Measurements from ENCODE around the gene ESD. TPM values are rescaled to one million over a fixed set of nuclear protein-coding genes. Genes with fewer than 3 reads are reported as not detected.

The ESD gene, protein sequence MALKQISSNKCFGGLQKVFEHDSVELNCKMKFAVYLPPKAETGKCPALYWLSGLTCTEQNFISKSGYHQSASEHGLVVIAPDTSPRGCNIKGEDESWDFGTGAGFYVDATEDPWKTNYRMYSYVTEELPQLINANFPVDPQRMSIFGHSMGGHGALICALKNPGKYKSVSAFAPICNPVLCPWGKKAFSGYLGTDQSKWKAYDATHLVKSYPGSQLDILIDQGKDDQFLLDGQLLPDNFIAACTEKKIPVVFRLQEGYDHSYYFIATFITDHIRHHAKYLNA
- 73.5 and 74.2 TPM in 2 replicates for total RNA-seq

DNA sequence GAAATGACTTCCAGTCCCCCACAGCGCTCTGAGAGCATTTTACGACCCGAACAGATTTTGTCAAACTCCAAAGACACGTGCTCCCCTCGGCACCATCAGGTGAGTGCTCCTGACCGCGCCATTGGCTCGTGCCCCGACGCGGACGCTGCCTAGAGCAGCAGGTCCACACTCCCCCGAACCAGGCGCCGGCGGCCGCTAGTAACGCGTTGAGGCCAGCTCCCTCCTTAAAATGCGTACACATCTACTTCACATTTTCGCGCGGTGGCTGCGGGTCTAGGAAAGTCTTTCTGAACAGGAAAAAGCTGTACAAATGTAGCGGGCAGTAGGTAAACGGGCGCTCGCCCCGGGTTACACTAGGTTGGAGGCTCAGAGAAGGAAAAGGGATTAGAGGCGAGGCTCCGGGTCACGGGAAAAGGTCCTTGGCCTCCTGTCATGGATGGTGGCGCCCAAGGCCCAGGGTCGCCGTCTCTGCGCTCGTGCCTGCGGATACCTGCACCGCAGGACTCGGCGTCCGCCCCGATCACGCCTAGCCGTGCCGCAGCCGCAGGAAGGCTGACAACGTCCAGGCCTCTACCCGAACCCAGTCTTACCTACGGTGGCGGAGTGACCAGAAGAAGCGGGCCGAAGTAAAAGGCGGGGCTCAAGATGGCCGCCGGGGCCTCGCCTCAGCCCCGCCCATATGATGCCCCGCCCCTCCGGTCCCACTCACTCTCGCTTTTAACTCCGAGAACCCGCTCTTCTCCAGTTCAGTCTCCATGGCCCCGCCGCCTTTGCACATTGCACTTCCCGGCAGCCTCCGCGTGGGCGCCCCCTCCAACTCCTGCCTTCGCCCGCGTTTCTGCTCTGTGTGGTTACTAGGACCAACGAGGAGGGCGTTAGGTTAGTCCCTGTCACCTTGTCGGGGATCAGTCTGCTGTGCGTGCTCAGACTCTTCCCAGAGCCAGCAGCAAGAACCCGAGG, at the start of gene ESD:
Gene ESD, minus strand, starts transcription at position 647 of the 960 bp plus-strand sequence. CDS start 5,748 bp downstream, outside the sequence.
- peak within 1 kb of the TSS; percentile 97 for H3K4me3 Mint-ChIP-seq
- ChIA-PET CTCF (interaction anchor here (1.2 kb wide), 1 partner anchor 245 kb away, joined by 3 read pairs; no protein-coding TSS in a partner anchor), POLR2A (interaction anchor here (0.9 kb wide), 1 partner anchor 15 kb away, joined by 3 read pairs; no protein-coding TSS in a partner anchor)
- DNase-seq (peak; percentile 86), ATAC-seq (ENCODE audit: low read depth) (peak; percentile 95)
- peak within 1 kb of the TSS; percentile 96 for H3K27ac Mint-ChIP-seq
- H3K27me3 Mint-ChIP-seq = no peaks in the 10 kb centered on the region
- no peak for TF ChIP-seq CTCF (IDR thresholded peaks at IDR 0.05)
- intact Hi-C loops (cut with micrococcal nuclease) = loop anchor here (2.0 to 10.0 kb wide), 6 partner anchors 244 to 1456 kb away; partner anchors contain the start of genes LRCH1, LRRC63, NUDT15 and SUCLA2
- peaks cover 38% of the 10 kb centered on the region for H3K4me1 Mint-ChIP-seq
- no peaks in the 10 kb centered on the region for H3K9me3 Mint-ChIP-seq
- H3K36me3 Mint-ChIP-seq (ENCODE audit: low read depth) = peaks cover 20% of the 10 kb centered on the region

DNA sequence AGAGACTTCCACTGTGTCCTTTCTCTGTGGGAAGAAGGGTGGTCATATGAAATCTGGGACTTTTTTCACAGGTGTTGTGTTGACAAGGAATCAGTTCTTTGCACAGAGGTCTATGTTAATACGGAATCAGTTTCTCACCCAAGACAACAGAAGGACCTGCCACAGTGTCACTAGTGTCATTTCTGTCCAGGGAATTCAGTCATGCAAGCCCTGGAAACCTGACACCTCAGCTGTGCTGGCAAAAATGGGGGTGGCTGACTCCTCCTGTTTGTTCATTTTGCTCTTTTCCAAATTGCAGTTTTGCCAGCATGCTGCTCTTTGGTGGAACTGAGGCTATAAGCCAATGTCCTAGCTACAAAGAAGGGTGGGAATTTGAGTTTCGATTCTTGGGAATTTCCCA, 49.8 kb upstream of the ESD start:
- no peak for ATAC-seq (ENCODE audit: low read depth)
- POLR2A ChIA-PET = no interaction called here

GRCh38 chr13:46845146-46845545, 48.2 kb upstream of the ESD start:
- H3K4me1 Mint-ChIP-seq = peaks cover 4% of the 10 kb centered on the region
- H3K27me3 Mint-ChIP-seq = peaks cover 2% of the 10 kb centered on the region
- no peak overlapping the region for H3K4me3 Mint-ChIP-seq
- DNase-seq = no peak
- H3K36me3 Mint-ChIP-seq (ENCODE audit: low read depth) = no peaks in the 10 kb centered on the region
- POLR2A ChIA-PET = no interaction called here
- TF ChIP-seq CTCF (IDR thresholded peaks at IDR 0.05) = no peak
- H3K9me3 Mint-ChIP-seq = no peaks in the 10 kb centered on the region
- intact Hi-C loops (cut with micrococcal nuclease) = no loop called here
- no peak overlapping the region for H3K27ac Mint-ChIP-seq
- CTCF ChIA-PET = no interaction called here
- no peak for ATAC-seq (ENCODE audit: low read depth)

More for the DNA sequence above, 49.8 kb upstream of the ESD start:
- Mint-ChIP-seq H3K4me1 (no peaks in the 10 kb centered on the region), H3K36me3 (ENCODE audit: low read depth) (no peaks in the 10 kb centered on the region), H3K9me3 (no peaks in the 10 kb centered on the region), H3K4me3 (no peak overlapping the region), H3K27me3 (peaks cover 4% of the 10 kb centered on the region), H3K27ac (no peak overlapping the region)
- no peak for DNase-seq
- intact Hi-C loops (cut with micrococcal nuclease) = no loop called here
- CTCF ChIA-PET = no interaction called here
- TF ChIP-seq CTCF (IDR thresholded peaks at IDR 0.05) = no peak

DNA sequence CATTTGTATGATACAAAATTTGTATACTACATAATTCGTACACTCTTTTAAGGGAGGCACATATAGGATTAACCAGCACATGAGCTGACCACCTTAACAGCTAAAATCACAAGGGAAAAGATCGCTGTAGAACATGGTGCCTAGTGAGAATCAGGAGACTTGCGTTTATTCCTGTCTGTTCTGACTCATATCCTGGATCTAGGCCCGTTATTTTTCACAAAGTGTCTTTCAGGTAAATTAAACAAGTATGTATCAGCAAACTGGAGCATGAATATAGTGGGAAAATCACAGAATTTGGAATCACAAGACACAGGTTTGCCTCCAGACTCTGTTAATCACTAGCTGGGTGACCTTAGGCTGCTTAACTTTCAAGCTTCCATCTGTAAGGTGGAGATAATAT, 47.5 kb upstream of the ESD start:
- DNase-seq (no peak), ATAC-seq (ENCODE audit: low read depth) (no peak)
- Mint-ChIP-seq H3K27me3 (peaks cover 2% of the 10 kb centered on the region), H3K4me1 (peaks cover 4% of the 10 kb centered on the region), H3K4me3 (no peak overlapping the region), H3K36me3 (ENCODE audit: low read depth) (no peaks in the 10 kb centered on the region), H3K27ac (no peak overlapping the region), H3K9me3 (no peaks in the 10 kb centered on the region)
- ChIA-PET CTCF (no interaction called here), POLR2A (no interaction called here)
- intact Hi-C loops (cut with micrococcal nuclease) = no loop called here
- no peak for TF ChIP-seq CTCF (IDR thresholded peaks at IDR 0.05)

GRCh38 chr13:46839399-46839798, 42.4 kb upstream of the ESD start:
- CTCF ChIA-PET = no interaction called here
- H3K4me1 Mint-ChIP-seq = peaks cover 4% of the 10 kb centered on the region
- no peaks in the 10 kb centered on the region for H3K9me3 Mint-ChIP-seq
- no peak for ATAC-seq (ENCODE audit: low read depth)
- DNase-seq = no peak
- H3K27ac Mint-ChIP-seq = no peak overlapping the region
- no peaks in the 10 kb centered on the region for H3K36me3 Mint-ChIP-seq (ENCODE audit: low read depth)
- TF ChIP-seq CTCF (IDR thresholded peaks at IDR 0.05) = no peak
- H3K27me3 Mint-ChIP-seq = peaks cover 11% of the 10 kb centered on the region
- POLR2A ChIA-PET = no interaction called here
- no peak overlapping the region for H3K4me3 Mint-ChIP-seq
- intact Hi-C loops (cut with micrococcal nuclease) = no loop called here

All from activated B cell treated with CpG ODN at 0.5 μM for 24 hours (primary cell).